ENCODE measurements around the gene ABCB8.
A peak's percentile ranks its signal among the peaks of the same experiment; 100 is the strongest.

The ABCB8 gene

GRCh38 chr7:151074817-151075661 is 46.8 kb downstream of the ABCB8 start:
- DNase-seq (ENCODE audit: low spot score): no peak

DNA sequence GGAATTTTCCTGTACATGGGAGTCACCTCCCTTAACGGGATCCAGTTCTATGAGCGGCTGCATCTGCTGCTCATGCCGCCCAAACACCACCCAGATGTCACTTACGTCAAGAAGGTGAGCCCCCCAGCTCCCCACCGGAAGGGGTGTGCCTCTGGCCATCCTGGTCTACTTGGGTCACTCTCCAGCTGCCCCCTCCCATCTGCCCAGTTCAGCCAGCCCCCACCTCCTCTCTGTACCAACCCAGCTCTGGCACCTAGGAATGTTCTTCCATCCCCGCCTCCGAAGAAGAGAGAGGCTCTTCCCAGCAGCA is 47.4 kb downstream of the ABCB8 start:
- DNase-seq (ENCODE audit: low spot score): no peak

DNA sequence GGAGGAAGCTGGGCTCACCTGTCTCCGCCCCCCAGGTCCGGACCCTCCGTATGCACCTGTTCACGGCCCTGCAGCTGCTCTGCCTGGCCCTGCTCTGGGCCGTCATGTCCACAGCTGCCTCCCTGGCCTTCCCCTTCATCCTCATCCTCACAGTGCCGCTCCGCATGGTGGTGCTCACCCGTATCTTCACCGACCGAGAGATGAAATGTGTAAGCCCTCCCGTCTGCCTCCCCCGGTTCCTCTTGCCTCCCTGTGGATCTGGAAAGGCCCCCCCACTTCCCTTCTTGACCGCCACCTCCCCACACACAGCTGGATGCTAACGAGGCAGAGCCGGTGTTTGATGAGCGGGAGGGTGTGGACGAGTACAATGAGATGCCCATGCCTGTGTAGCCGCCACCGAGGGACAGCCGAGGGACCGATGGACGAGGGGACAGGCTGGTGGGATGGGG is 47.8 kb downstream of the ABCB8 start:
- no peak for DNase-seq (ENCODE audit: low spot score)

- no peak for DNase-seq (ENCODE audit: low spot score)
These were observed 48.8 kb downstream of the ABCB8 start for GRCh38 chr7:151076863-151077704.

- DNase-seq (ENCODE audit: low spot score): no peak
These were observed 49.5 kb downstream of the ABCB8 start for GRCh38 chr7:151077705-151078232.

- DNase-seq (ENCODE audit: low spot score): no peak
These were observed 50.2 kb downstream of the ABCB8 start for GRCh38 chr7:151078233-151079040.

DNA sequence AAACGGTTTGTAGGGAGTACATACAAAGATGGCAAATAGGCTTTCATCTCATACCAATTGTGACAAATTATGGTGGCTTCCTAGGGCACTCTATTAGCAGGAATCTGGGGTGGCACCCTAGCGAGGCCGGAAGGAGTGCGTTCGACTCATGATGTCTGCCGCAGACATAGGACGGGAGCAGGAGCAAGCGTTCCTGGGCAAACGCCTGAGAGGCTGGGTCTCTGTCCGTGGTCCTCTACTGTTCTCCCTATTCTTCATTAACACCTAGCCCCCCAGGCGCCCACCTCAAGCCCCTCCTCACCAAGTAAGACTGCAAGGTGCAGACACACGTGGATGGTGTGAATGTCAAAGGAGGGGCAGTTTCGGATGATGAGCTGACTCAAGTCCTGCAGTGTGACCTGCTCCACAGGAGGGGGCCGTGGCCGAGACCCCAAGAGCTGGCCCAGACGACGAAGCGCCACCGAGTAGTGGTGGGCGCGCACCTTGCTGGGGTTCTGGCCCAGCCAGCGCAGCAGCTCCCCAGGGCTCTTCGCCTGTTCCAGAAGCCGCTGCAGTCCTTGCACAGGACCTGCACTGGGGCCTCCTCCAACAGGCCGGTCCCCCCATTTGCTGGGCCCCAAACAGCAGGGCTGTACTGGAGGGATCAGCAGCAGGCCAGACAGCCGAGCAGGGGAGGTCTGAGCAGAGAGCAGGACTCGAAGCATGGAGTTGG is 51.1 kb downstream of the ABCB8 start:
- no peak for DNase-seq (ENCODE audit: low spot score)

DNA sequence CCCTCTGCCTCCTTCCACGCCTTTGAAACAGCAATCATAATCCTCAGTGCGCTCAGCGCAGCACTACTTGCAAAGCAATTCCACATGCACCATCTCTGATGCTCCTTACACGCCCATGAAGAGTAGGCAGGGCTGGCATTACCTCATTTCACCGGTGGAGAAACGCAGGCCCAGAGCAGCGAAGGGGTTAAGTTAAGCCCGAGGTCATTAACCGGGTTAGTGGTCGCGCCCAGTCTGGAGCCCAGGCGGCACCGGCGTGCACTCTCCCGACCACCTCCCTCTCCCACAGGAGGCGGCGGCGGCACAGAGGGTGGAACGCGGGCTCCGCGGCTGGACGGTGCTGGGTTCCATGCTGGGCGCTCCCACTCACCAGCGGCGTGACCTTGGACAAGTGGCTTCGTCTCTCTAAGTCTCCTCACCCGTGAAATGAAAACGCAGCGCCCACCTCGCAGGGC is 51.8 kb downstream of the ABCB8 start:
- DNase-seq (ENCODE audit: low spot score): no peak

DNA sequence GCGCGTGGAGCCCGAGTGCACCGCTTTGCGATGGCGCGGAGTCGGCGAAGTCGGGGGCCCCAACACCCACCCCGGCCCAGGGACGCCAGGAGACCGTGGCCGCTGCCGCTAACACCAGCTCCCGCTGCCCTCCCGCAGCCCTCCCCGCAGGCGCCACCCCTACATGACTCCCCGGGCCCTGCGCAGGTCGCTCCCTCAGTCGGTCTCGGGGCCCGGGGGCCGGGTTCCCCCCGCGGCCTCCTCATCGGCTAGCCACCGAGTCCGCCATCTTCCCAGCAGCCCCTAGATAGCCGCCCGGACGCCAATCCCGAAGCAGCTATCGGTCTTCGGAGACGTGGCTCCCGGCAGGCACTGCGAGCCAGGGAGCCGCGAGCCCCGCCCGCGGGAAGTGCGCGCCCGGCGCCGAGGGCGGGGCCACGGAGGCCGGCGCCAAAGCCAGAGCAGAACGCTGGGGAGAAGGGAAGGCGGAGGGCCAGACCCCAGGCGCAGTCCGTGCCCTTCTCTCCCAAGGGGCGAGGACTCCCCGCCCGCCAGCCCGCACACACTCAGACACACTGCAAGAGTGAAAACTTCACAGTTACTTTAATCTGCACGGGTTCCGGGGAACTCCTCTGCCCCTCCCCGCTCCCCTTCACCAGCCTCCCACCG is 52.4 kb downstream of the ABCB8 start, which contains the start of gene FASTK:
Gene FASTK, minus strand, starts transcription at position 288 of the 648 bp plus-strand sequence. Its CDS starts 43 bp downstream, at position 245.
- DNase-seq (ENCODE audit: low spot score): peak; percentile 87

DNA sequence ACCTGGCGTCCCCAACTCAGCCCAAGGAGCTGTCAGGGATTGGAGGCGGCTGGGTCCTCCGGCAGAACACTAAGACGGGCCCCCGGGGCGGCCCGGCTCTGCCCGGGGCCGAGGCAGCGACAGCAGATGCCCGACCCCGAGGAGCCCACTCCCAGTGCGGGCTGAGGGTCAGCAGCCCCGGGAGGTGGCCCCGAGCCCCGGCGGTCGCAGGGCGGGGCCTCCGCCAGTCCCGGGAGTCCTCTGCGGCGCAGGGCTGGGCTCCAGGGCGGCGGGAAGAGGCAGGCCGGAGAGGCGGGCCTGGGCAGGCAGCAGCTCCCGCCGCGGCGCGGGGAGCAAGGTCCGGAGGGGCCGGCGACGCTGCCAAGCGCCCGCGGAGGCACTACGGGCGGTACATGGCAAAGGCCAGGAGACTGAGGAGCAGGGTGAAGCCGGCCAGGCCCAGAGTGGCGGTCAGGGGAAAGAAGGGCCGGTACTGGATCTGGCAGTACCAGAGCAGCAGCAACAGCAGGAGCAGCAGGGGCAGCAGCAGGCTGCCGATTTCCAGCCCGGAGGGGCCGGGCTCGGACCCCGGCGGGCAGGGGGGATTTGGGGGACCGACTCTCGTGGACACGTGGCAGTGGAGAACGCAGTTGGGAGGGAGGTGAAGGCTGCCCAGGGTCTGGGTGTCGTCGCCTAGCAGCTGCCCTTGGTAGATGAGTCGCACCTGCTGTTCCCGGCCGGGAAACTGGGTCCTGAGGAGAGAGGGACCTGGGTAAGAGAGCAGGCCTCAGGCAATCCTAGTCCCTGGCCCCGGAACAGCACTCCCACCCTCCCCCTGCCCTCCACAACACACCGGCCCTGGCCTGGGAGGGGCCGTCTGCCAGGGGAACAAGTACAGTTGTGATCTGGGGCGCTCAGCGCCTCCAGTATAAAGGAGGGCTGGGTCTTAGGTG is 53.2 kb downstream of the ABCB8 start:
- DNase-seq (ENCODE audit: low spot score): no peak

DNA sequence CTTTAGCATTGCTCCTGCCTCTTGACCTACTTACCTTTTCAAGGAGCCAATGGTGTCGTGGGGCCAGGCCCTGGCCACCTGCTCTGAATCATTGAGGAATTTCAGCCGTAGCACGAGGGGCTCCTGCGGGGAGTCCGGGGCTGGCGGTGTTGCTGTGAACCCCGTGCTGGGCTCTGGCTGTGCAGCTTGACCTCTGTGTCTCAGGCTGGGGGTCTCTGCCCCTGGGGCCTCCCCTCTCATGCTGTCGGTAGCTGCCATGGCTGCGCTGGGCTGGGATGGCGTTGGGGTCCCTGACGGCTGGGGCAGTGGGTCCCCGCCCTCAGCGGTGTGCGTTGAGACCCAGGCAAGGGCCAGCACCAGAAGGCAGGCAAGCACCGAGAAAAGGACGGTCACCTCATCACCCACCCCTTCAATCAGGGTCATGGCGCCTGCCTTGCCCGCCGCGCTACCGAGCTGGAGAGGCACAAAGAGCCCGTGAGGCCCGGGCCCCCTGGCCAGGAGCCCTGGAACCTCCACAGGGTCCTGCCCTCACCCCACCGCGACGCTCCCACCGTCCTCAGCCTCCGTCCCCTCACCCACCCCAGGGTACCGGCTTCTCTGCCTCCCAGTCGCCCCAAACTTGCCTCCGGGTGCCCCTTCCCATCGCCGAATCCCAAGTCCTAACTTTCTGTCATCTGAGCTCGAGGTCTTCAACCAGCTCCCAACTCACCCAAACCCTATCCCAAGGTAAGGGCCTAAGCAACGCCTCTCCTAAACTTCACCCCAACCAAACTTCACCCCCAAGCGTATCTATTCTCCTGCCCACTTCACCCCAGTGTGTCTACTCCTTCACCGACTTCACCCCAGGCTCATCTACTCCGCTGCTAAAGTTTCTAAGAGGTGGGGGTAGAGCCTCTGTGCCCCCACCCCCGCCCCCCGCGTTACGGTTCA is 54.2 kb downstream of the ABCB8 start:
- no peak for DNase-seq (ENCODE audit: low spot score)

DNA sequence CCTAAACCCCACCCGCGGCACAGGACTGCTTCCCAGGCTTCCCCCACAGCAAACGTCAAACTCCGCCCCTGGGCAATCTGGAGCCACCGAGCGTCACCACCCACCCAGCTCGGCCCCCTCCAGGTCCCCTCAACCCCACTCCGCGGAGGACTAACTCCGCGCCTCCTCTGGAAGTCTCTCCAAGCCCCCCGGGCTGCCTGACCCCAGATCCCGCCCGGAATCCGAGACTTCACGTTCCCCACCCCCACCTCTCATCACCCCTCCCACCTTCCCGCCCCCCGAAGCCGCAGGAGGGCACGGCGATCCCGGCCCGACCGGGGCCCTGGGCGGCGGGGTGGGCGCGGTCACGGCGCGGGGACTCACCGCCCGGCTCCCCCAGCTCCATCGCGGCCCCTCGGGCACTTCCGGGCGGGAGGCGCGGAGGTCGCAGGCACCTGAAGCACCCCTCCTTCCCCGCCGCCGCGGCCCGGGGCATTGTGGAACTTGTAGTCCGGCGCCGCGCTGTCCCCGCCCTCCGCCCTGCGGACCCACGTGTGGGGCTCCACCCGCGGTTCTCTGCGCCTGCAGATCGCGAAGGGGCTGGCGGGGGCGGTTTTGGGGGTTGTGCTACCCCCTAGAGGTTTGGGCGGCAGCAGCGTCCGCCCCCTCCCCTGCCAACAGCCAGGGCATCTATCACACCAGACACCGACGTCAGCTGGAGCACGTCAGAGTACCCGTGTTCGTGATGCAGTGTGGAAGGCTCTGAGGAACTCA is 55.0 kb downstream of the ABCB8 start, which contains the start of gene TMUB1:
Gene TMUB1, minus strand, starts transcription at position 423 of the 753 bp plus-strand sequence. CDS start 930 bp downstream, outside the sequence.
- peak; percentile 85 for DNase-seq (ENCODE audit: low spot score)

- no peak for DNase-seq (ENCODE audit: low spot score)
These were observed 55.5 kb downstream of the ABCB8 start for GRCh38 chr7:151083824-151084160.

DNA sequence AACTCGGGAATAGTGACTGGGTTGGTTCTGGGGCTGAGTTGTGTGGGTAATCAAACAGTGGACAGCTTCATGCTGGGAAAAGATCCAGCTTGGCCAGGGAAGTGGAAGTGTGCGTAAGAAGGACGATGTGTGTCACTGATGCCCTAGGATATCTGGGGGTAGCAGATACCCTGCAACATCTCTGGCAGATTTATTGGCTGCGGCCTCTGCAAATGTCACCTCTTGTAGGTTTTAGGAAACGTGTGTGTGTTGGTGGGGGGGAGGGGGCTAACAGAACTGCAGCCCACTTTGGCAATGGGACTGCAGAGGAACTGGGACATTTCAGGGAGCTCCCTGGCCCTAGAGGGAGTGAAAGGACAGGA is 57.1 kb downstream of the ABCB8 start:
- no peak for DNase-seq (ENCODE audit: low spot score)

GRCh38 chr7:151085691-151086620 is 57.7 kb downstream of the ABCB8 start, which contains the start of gene AGAP3:
TSS of gene AGAP3 (plus strand) at chr7:151086475. CDS start at chr7:151086742, 267 bp downstream.
- peak; percentile 53 for DNase-seq (ENCODE audit: low spot score)

DNA sequence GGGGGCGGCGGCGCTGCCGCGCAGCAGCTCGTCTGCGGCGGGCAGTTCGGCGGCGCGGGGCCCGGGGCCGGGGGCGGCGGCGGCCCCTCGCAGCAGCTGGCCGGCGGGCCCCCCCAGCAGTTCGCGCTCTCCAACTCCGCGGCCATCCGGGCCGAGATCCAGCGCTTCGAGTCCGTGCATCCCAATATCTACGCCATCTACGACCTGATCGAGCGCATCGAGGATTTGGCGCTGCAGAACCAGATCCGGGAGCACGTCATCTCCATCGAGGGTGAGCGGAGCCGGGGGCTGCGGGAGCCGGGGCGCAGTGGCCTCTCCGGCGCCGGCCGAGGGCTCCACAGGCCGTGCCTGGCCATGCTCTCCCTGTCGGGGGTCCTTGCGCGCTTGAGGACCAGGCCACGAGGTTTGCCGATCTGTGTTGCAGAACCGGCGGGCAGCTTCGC is 58.6 kb downstream of the ABCB8 start:
- DNase-seq (ENCODE audit: low spot score): peak; percentile 10
